IPS-NIHi7 (cell line): ENCODE results near the gene RASSF6.
"Not testable (repeated sequence)": the region's sequence is repeated elsewhere in the genome, so short reads cannot be mapped to it uniquely, and the experiment has no call there.

ENCODE experiments used
- DNase-seq: peaks from one replicate; pipeline ENCODE4 v3.0.0; 2012; ENCODE audit warnings: mixed read lengths; ENCODE audit errors: extremely low spot score

The RASSF6 gene

GRCh38 chr4:73577371-73577770 lies 42.9 kb downstream of the RASSF6 start:
- DNase-seq: no peak

GRCh38 chr4:73576381-73576780 lies 43.9 kb downstream of the RASSF6 start:
- DNase-seq: no peak

- no peak for DNase-seq
These were observed 44.6 kb downstream of the RASSF6 start for GRCh38 chr4:73575660-73576059.

- peak; percentile 85 for DNase-seq
These were observed 46.3 kb downstream of the RASSF6 start for GRCh38 chr4:73573794-73574528.

DNA sequence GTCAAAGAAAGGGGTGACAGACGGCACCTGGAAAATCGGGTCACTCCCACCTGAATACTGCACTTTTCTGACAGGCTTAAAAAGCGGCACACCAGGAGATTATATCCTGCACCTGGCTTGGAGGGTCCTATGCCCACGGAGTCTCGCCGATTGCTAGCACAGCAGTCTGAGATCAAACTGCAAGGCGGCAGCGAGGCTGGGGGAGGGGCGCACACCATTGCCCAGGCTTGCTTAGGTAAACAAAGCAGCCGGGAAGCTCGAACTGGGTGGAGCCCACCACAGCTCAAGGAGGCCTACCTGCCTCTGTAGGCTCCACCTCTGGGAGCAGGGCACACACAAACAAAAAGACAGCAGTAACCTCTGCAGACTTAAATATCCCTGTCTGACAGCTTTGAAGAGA lies 69.4 kb downstream of the RASSF6 start:
- not testable (repeated sequence) for DNase-seq

DNA sequence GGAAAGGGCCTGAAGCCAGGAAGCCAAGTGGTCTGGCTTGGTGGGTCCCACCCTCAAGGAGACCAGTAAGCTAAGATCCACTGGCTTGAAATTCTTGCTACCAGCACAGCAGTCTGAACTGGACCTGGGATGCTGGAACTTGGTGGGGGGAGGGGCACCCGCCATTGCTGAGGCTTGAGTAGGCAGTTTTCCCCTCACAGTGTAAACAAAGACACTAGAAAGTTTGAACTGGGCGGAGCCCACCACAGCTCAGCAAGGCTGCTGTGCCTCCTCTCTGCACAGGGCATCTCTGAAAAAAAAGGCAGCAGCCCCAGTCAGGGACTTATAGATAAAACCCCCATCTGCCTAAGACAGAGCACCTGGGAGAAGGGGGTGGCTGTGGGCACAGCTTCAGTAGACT lies 75.6 kb downstream of the RASSF6 start:
- DNase-seq: no peak

DNA sequence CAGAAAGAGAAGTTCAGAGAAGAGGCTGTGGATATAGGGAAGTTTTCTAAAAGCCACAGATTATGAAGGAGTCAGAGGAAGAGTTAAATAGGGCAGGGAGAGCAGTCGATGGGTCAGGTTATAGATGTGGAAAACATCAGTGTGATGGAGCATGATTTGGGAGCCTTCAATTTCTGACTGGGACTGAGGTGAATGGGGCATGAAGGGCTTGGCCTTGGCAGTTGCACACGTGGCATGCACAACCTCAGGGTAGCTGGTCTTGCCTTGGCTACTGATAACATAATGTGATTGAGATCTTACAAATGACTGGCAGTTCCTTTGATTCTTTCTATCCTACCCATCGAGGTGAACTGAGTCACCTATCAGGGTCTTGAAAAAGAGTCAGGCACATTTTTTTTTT lies 79.0 kb downstream of the RASSF6 start:
- DNase-seq: no peak

GRCh38 chr4:73540826-73541225 lies 79.4 kb downstream of the RASSF6 start:
- no peak for DNase-seq

GRCh38 chr4:73539386-73539785 lies 80.8 kb downstream of the RASSF6 start:
- no peak for DNase-seq

DNA sequence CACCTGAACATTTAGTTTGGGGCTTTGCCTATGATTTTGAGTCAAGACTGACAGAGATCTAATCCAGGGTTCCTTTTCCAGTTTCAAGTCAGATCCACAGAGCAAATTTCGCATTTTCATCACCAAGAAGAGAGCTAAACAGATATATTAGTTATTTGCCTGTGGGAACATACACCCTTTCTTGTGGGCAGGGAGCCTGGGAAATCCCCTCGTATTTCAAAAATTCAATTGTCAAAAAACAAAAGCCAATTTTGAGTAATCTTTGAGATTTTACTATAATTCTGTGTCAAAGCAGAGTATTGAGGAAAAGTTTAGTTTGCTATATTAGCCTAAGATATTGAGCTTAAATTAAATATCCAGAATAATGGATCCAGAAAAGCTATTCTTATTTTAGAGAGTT lies 82.1 kb downstream of the RASSF6 start:
- DNase-seq: no peak

- DNase-seq: no peak
These were observed 86.5 kb downstream of the RASSF6 start for GRCh38 chr4:73533515-73534422.

DNA sequence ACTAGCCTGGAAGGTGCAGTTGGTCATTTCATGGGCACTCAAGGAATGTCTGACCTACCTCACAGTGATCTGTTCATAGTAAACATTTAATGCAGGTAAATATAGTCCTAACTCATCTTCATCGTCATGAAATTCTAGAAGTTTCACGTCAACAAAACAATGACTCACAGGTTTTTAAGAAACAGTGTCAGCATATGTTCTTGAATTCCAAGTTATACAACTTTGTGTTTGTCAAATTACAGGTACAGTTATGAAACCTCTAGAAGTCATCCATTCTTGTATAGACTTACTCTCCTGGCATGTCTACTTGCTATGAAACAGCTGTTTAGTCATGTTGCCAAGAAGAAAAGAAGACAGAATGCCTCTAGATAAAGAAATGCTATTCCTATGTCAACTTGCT lies 92.1 kb downstream of the RASSF6 start:
- no peak for DNase-seq

- DNase-seq: no peak
These were observed 93.0 kb downstream of the RASSF6 start for GRCh38 chr4:73527196-73527595.

GRCh38 chr4:73525611-73526010 lies 94.6 kb downstream of the RASSF6 start:
- DNase-seq: no peak

GRCh38 chr4:73523126-73523525 lies 97.1 kb downstream of the RASSF6 start:
- DNase-seq: no peak
